ENCODE data around the gene PRDM16. TPM values are rescaled to one million over a fixed set of nuclear protein-coding genes. Genes with fewer than 3 reads are reported as not detected.

The PRDM16 gene
- total and polyA plus RNA-seq, 2 of the 8 experiments (the other 6 are each of a cell fraction or from before 2014, with no cell fraction given), result 0.39 to 0.43 TPM

- peak; percentile 25 to 75 for DNase-seq (ENCODE audit: low read depth in 1 of 2, low spot score in 2 of 2)
- no peak overlapping the region for H4K5ac ChIP-seq (ENCODE audit: insufficient read length, low read depth, low read length)
- CTCF ChIA-PET (ENCODE audit: partially characterized antibody), result interaction anchor here (1.0 to 2.3 kb wide), 17 partner anchors 9 to 915 kb away, joined by 3 to 20 read pairs (median 4); no protein-coding TSS in a partner anchor
These were observed 334.6 kb downstream of the PRDM16 start for GRCh38 chr1:3403388-3404231.

More at GRCh38 chr1:3403388-3404231, 334.6 kb downstream of the PRDM16 start:
- Histone ChIP-seq H3K9me3 (ENCODE audit: insufficient read depth in 2 of 2, low read depth in 1 of 2, low read length in 1 of 2) (no peaks in the 10 kb centered on the region), H4K91ac (replicated peaks; ENCODE audit: insufficient read length, low read length) (no peak overlapping the region), H3K79me1 (ENCODE audit: low read depth, low read length) (no peaks in the 10 kb centered on the region), H2AFZ (ENCODE audit: low read length) (no peak overlapping the region), H3K4me2 (ENCODE audit: insufficient read depth in 1 of 2, low read depth in 2 of 2, low read length in 2 of 2) (no peak overlapping the region), H3K23me2 (ENCODE audit: low read depth, low read length) (0 out of 2 replicates have a peak, but pooled peaks cover 2% of the 10 kb centered on the region), H3K4me1 (replicated peaks in 1 of 4; ENCODE audit: control insufficient read depth in 3 of 4, insufficient read depth in 4 of 4, low read length in 3 of 4) (no peaks in the 10 kb centered on the region), H4K8ac (ENCODE audit: extremely low read depth, insufficient read depth, low read length) (no peak overlapping the region), H3K9ac (replicated peaks in 1 of 4; ENCODE audit: extremely low read depth in 1 of 4, low read depth in 3 of 4, low read length in 3 of 4) (no peak overlapping the region), H3K14ac (ENCODE audit: insufficient read length) (no peak overlapping the region), H2AK5ac (ENCODE audit: low read depth, low read length) (no peak overlapping the region), H3K27me3 (replicated peaks in 1 of 4; ENCODE audit: control insufficient read depth in 3 of 4, extremely low read depth in 1 of 4, insufficient read depth in 3 of 4, low read length in 3 of 4) (no peaks in the 10 kb centered on the region), H2BK15ac (ENCODE audit: low read length) (no peak overlapping the region), H3K18ac (ENCODE audit: extremely low read depth, low read length) (no peak overlapping the region), H2BK5ac (ENCODE audit: low read depth, low read length) (no peak overlapping the region), H3K36me3 (ENCODE audit: control insufficient read depth in 2 of 4, insufficient read depth in 4 of 4, low read length in 3 of 4) (no peaks in the 10 kb centered on the region; a peak in 1 of 8 replicates), H2BK20ac (ENCODE audit: low read length) (no peak overlapping the region), H3K27ac (ENCODE audit: low read depth, low read length) (no peak overlapping the region), H4K20me1 (replicated peaks in 1 of 2; ENCODE audit: control insufficient read depth in 1 of 2, insufficient read depth in 2 of 2, low read length in 2 of 2) (peaks cover 0 to 8% of the 10 kb centered on the region in 2 experiments), H3K23ac (ENCODE audit: insufficient read length) (no peak overlapping the region), H3K56ac (replicated peaks; ENCODE audit: insufficient read length, low read depth, low read length) (no peak overlapping the region), H3K4ac (replicated peaks; ENCODE audit: insufficient read length, low read depth, low read length) (no peak overlapping the region), H3K79me2 (ENCODE audit: control insufficient read depth in 1 of 2, insufficient read depth in 2 of 2, low read length in 2 of 2) (no peaks in the 10 kb centered on the region), H2BK12ac (ENCODE audit: low read depth, low read length) (no peak overlapping the region), H3K4me3 (ENCODE audit: extremely low read depth in 1 of 4, insufficient read depth in 2 of 4, low read depth in 3 of 4, low read length in 4 of 4) (no peak overlapping the region), H2BK120ac (replicated peaks; ENCODE audit: low read depth, low read length) (no peak overlapping the region)
- POLR2A ChIA-PET (ENCODE audit: partially characterized antibody), result interaction anchor here (1.2 kb wide), 1 partner anchor 16 kb away, joined by 3 read pairs; no protein-coding TSS in a partner anchor
- WGBS, 2 experiments (ENCODE audit: extremely low coverage in 1 of 2, insufficient coverage in 1 of 2, insufficient read length in 1 of 2, insufficient replicate concordance in 2 of 2, low coverage in 1 of 2, low lambda C conversion rate in 2 of 2, missing lambda C conversion rate in 1 of 2), result 84% methylated on average over 30 of the region's 30 CpGs; no CpG with 5 or more reads in 1 of the 2 experiments
- no peak for FAIRE-seq
- no peak for TF ChIP-seq BCL11A (IDR thresholded peaks at IDR 0.05; ENCODE audit: low read depth in 2 of 2, low read length in 2 of 2)
- TF ChIP-seq, protein P1, sequence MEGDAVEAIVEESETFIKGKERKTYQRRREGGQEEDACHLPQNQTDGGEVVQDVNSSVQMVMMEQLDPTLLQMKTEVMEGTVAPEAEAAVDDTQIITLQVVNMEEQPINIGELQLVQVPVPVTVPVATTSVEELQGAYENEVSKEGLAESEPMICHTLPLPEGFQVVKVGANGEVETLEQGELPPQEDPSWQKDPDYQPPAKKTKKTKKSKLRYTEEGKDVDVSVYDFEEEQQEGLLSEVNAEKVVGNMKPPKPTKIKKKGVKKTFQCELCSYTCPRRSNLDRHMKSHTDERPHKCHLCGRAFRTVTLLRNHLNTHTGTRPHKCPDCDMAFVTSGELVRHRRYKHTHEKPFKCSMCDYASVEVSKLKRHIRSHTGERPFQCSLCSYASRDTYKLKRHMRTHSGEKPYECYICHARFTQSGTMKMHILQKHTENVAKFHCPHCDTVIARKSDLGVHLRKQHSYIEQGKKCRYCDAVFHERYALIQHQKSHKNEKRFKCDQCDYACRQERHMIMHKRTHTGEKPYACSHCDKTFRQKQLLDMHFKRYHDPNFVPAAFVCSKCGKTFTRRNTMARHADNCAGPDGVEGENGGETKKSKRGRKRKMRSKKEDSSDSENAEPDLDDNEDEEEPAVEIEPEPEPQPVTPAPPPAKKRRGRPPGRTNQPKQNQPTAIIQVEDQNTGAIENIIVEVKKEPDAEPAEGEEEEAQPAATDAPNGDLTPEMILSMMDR (IDR thresholded peaks at IDR 0.05; ENCODE audit: control extremely low read depth in 1 of 3, insufficient read depth in 1 of 3, low read depth in 1 of 3, low read length in 3 of 3), result peak in 2 of 3 experiments; percentile 62 to 80; a peak in 3 of 4 replicates
- TF ChIP-seq RAD21 (IDR thresholded peaks at IDR 0.05 in 1 of 2, conservative IDR thresholded peaks at IDR 0.05 in 1 of 2; ENCODE audit: low read depth in 2 of 2, low read length in 2 of 2), result peak; percentile 30 to 45
- peak; percentile 51 for TF ChIP-seq GABPA (IDR thresholded peaks at IDR 0.05; ENCODE audit: borderline replicate concordance, insufficient read depth, low read length)

Data from H1 (cell line).